ENCODE measurements around the gene PAWR. TPM values are rescaled to one million over a fixed set of nuclear protein-coding genes. Genes with fewer than 3 reads are reported as not detected.

PAWR gene
- polyA plus RNA-seq, 1 donor, result 51.2 TPM

DNA sequence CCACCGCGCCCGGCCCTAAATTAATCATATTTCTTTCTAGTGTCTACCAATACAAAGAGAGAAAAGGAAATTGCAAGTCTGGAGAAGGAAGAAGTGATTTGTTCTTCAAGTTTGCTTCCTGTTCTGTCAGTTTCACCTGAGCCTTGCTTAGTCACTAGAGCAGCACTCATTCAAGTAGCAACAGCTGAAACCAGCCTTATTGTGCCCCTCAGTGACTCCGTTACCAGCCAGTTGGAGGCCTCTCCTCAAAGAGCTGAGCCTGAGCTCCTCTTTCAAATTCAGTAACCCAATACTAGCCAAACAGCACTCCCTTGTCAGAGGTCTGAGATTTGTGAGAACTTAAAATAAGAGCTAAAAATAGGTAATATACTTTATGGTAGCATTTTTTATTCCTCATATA, 17.4 kb downstream of the PAWR start:
- H3K27me3 ChIP-seq (ENCODE audit: control insufficient read depth, insufficient read depth, low read length), result no peaks in the 10 kb centered on the region
- no CpG with 5 or more reads among the region's 4 CpGs for WGBS (ENCODE audit: insufficient coverage, low lambda C conversion rate)
- no peak overlapping the region for H3K27ac ChIP-seq (ENCODE audit: low read length)
- no peaks in the 10 kb centered on the region for H3K4me1 ChIP-seq (ENCODE audit: control insufficient read depth, insufficient read depth, low read length)
- no peaks in the 10 kb centered on the region for H3K36me3 ChIP-seq (ENCODE audit: control insufficient read depth, insufficient read depth, low read length)
- H3K4me3 ChIP-seq (ENCODE audit: low read length), result no peak overlapping the region
- no peak for DNase-seq
- H3K9me3 ChIP-seq (ENCODE audit: control insufficient read depth, low read depth, low read length), result peaks cover 7% of the 10 kb centered on the region

DNA sequence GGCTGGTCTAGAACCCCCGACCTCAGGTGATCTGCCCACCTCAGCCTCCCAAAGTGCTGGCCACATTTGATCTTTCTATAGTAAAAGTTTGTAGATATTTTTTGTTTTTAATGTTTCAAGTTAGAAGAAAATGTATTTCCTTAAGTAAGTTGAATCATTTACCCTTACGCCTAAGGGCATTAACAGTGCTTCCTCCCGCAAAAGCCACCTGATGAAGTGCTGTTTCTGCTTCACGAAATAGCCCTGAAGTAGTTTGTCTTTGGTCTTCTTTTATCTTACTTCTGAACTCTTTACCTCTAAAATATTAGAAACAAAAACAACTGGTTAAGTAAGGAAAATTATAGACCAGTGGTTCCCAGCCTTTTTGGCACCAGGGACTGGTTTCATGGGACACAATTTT, 22.7 kb downstream of the PAWR start:
- H3K9me3 ChIP-seq (ENCODE audit: control insufficient read depth, low read depth, low read length), result peaks cover 7% of the 10 kb centered on the region
- DNase-seq, result no peak
- H3K27ac ChIP-seq (ENCODE audit: low read length), result no peak overlapping the region
- H3K36me3 ChIP-seq (ENCODE audit: control insufficient read depth, insufficient read depth, low read length), result no peaks in the 10 kb centered on the region
- no CpG with 5 or more reads among the region's 4 CpGs for WGBS (ENCODE audit: insufficient coverage, low lambda C conversion rate)
- H3K27me3 ChIP-seq (ENCODE audit: control insufficient read depth, insufficient read depth, low read length), result no peaks in the 10 kb centered on the region
- H3K4me3 ChIP-seq (ENCODE audit: low read length), result no peak overlapping the region
- no peaks in the 10 kb centered on the region for H3K4me1 ChIP-seq (ENCODE audit: control insufficient read depth, insufficient read depth, low read length)

DNA sequence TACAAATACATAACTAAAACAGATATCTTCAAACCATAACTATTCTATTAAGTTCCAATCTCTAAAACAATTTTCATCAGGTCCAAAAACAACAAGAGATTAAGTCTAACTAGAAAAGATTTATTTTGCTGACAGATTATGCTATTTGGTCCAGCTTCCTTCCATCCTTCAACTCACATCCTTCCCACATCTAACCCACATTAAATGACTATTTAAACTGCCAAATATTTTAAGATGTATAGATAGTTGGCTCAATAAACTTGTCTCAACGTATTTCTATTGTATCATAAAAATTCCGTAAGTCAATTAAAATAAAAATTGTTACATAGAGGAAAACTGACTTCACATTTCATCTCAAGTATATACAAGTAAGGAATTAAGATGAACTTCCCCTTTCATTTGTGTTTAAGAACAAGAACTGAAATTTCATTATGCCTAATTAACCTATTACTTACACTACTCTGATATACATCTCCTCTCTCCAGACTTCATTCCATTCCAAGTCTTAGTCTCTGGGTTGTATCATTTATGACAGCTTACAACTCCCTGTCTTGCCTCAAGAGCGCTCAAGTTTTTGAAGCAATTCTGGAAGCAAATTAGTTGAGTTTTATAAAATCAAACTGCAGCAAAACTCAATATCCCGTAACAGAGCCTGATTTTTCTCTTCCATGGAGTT, 25.4 kb downstream of the PAWR start:
- no peak for DNase-seq
- Histone ChIP-seq H3K4me1 (ENCODE audit: control insufficient read depth, insufficient read depth, low read length) (no peaks in the 10 kb centered on the region), H3K4me3 (ENCODE audit: low read length) (no peak overlapping the region), H3K9me3 (ENCODE audit: control insufficient read depth, low read depth, low read length) (no peaks in the 10 kb centered on the region), H3K27ac (ENCODE audit: low read length) (no peak overlapping the region), H3K27me3 (ENCODE audit: control insufficient read depth, insufficient read depth, low read length) (no peaks in the 10 kb centered on the region), H3K36me3 (ENCODE audit: control insufficient read depth, insufficient read depth, low read length) (no peaks in the 10 kb centered on the region)
- WGBS (ENCODE audit: insufficient coverage, low lambda C conversion rate), result 92% methylated on average over 2 of the region's 4 CpGs

DNA sequence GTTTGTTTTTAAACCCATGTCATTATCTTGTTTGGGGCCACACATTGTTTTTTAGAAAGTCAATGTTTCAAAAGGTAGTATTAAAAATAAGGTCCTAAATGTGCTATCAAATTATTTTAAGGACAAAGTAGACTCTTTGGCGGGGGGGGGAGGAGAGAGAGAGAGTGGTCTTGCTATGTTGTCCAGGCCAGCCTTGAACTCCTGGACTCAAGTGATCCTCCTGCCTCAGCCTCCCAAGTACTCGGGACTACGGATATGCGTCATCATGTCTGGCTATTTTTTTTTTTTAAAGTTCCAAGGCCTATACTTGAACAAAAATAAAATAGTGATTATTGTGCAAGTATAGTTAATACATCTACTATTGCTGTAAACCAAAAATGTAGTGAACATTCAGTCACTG, 26.2 kb downstream of the PAWR start:
- Histone ChIP-seq H3K4me3 (ENCODE audit: low read length) (no peak overlapping the region), H3K4me1 (ENCODE audit: control insufficient read depth, insufficient read depth, low read length) (no peaks in the 10 kb centered on the region), H3K36me3 (ENCODE audit: control insufficient read depth, insufficient read depth, low read length) (no peaks in the 10 kb centered on the region), H3K27ac (ENCODE audit: low read length) (no peak overlapping the region), H3K27me3 (ENCODE audit: control insufficient read depth, insufficient read depth, low read length) (no peaks in the 10 kb centered on the region), H3K9me3 (ENCODE audit: control insufficient read depth, low read depth, low read length) (no peaks in the 10 kb centered on the region)
- WGBS (ENCODE audit: insufficient coverage, low lambda C conversion rate), result 93% methylated on average over 3 of the region's 4 CpGs
- no peak for DNase-seq

DNA sequence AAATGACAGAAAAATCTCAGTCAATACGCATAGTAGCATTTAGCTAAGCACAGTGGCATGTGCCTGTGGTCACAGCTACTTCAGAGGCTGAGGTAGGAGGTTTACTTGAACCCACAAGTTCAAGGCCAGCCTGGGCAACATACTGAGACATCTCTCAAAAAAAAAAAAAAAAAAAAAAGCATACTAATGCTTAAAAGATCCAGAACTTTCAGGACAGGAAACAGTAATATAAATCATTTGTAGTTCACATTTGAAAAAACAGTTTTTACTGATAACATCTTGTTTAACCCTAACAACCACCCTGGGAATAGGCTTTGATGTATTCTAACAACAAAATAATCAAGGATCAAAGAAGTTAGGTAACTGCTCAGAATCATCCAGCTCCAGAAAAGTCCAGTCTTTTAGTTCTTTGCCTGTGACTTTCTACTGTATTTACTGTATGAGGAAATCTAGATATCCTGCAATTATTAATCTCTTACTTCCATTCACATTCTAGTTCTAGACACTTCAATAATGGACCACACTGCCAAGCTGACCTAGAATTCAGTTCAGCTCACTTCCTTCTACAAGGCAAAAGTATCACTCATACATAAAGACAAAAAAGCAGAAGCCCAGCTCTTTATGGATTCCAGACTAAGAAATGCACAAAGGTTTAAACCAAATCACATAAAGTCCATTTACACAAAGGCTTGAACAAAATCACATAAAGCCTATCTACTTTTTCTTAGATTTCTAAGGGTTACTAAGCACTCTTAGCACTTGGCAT, 28.5 kb downstream of the PAWR start:
- no peak for DNase-seq
- WGBS (ENCODE audit: insufficient coverage, low lambda C conversion rate), result no CpG with 5 or more reads among the region's 1 CpG
- no peaks in the 10 kb centered on the region for H3K9me3 ChIP-seq (ENCODE audit: control insufficient read depth, low read depth, low read length)
- H3K27ac ChIP-seq (ENCODE audit: low read length), result no peak overlapping the region
- H3K27me3 ChIP-seq (ENCODE audit: control insufficient read depth, insufficient read depth, low read length), result no peaks in the 10 kb centered on the region
- H3K4me3 ChIP-seq (ENCODE audit: low read length), result no peak overlapping the region
- H3K36me3 ChIP-seq (ENCODE audit: control insufficient read depth, insufficient read depth, low read length), result no peaks in the 10 kb centered on the region
- H3K4me1 ChIP-seq (ENCODE audit: control insufficient read depth, insufficient read depth, low read length), result peaks cover 7% of the 10 kb centered on the region

DNA sequence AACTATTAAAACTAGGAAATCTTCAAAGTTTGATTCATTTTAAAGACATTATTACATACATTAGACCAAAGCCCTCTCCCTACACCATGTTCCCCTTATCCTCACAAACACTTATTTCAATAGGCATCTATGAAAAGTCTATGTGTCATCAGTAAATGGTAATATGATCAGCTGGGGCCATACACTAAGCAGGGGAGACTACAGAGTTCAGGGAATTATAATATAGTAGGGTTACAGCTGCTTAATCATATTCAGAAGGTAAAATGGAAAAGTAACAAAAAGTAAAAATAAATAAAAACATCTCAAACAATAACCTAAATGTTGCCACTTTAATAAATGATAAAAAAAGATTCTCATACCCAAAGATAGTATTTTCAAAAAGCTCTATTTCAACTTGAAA, 29.1 kb downstream of the PAWR start:
- Histone ChIP-seq H3K4me1 (ENCODE audit: control insufficient read depth, insufficient read depth, low read length) (peaks cover 7% of the 10 kb centered on the region), H3K27me3 (ENCODE audit: control insufficient read depth, insufficient read depth, low read length) (no peaks in the 10 kb centered on the region), H3K4me3 (ENCODE audit: low read length) (no peak overlapping the region), H3K36me3 (ENCODE audit: control insufficient read depth, insufficient read depth, low read length) (no peaks in the 10 kb centered on the region), H3K9me3 (ENCODE audit: control insufficient read depth, low read depth, low read length) (no peaks in the 10 kb centered on the region), H3K27ac (ENCODE audit: low read length) (no peak overlapping the region)
- no peak for DNase-seq

DNA sequence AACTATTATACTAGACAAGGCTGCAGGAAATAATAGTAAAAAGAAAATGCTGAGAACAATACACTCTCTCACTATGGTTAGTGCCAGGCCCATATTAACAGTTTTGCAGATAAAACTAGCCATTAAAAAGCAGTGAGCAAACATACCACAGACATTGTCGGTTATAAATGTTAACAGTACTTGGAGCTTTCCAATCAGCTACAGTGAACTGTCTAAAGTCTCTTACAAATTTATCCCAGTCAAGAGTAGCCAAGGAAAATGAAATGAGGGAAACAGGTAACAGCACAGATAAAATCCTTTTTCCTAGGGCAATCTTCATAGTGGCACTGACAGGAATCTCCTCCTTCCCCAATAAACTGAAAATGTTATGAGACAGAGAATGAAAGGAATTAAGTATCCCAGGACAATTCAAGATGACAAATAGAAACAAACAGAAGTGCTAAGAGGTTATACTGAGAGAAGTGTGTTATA, 30.8 kb downstream of the PAWR start:
- DNase-seq, result peak; percentile 30 to 80
- H3K4me3 ChIP-seq (ENCODE audit: low read length), result no peak overlapping the region
- H3K36me3 ChIP-seq (ENCODE audit: control insufficient read depth, insufficient read depth, low read length), result no peaks in the 10 kb centered on the region
- peaks cover 7% of the 10 kb centered on the region for H3K4me1 ChIP-seq (ENCODE audit: control insufficient read depth, insufficient read depth, low read length)
- no peaks in the 10 kb centered on the region for H3K9me3 ChIP-seq (ENCODE audit: control insufficient read depth, low read depth, low read length)
- H3K27me3 ChIP-seq (ENCODE audit: control insufficient read depth, insufficient read depth, low read length), result no peaks in the 10 kb centered on the region
- no peak overlapping the region for H3K27ac ChIP-seq (ENCODE audit: low read length)
- WGBS (ENCODE audit: insufficient coverage, low lambda C conversion rate), result no CpG with 5 or more reads among the region's 1 CpG

DNA sequence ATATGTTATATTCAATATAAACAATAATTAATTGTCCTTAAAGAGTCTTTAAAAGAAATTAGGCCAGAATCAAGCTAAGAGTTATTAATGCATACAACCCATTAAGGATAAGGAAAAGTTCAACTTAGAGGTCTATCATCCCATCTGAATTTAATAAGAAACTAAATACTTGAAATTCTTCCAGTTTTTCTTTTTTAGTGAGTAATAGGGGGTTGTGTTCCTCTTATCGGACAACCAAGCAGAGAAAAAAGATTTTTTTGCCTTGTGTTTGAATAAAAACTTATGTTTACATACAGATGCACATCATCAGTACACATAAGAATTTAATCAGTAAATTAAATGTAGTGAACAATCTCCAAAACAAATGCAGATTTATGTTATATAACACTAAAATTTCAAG, 32.5 kb downstream of the PAWR start:
- no peak for DNase-seq
- no peaks in the 10 kb centered on the region for H3K9me3 ChIP-seq (ENCODE audit: control insufficient read depth, low read depth, low read length)

DNA sequence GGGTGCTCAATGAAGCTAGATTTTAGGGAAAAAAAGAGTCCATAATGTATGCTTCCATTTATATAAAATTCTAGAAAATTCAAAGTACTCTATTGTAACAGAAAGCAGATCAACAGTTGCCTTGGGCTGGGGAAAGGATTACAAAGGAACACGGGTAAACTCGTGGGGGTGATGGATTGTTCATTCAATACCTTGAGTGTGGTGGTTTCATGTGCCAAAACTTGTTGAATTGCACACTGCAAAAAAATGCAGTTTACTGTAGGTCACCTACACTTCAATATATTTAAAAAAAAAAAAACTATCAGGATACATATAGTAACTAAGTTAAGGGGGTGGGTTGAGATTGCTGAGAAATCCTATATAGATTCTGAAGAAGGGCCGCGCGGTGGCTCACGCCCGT, 33.6 kb downstream of the PAWR start:
- DNase-seq, result no peak
- Histone ChIP-seq H3K27ac (ENCODE audit: low read length) (no peak overlapping the region), H3K4me1 (ENCODE audit: control insufficient read depth, insufficient read depth, low read length) (peaks cover 7% of the 10 kb centered on the region), H3K9me3 (ENCODE audit: control insufficient read depth, low read depth, low read length) (no peaks in the 10 kb centered on the region), H3K4me3 (ENCODE audit: low read length) (no peak overlapping the region), H3K27me3 (ENCODE audit: control insufficient read depth, insufficient read depth, low read length) (no peaks in the 10 kb centered on the region), H3K36me3 (ENCODE audit: control insufficient read depth, insufficient read depth, low read length) (no peaks in the 10 kb centered on the region)
- no CpG with 5 or more reads among the region's 7 CpGs for WGBS (ENCODE audit: insufficient coverage, low lambda C conversion rate)

More for the DNA sequence above, 32.5 kb downstream of the PAWR start:
- peaks cover 7% of the 10 kb centered on the region for H3K4me1 ChIP-seq (ENCODE audit: control insufficient read depth, insufficient read depth, low read length)
- H3K4me3 ChIP-seq (ENCODE audit: low read length), result no peak overlapping the region
- H3K36me3 ChIP-seq (ENCODE audit: control insufficient read depth, insufficient read depth, low read length), result no peaks in the 10 kb centered on the region
- H3K27ac ChIP-seq (ENCODE audit: low read length), result no peak overlapping the region
- H3K27me3 ChIP-seq (ENCODE audit: control insufficient read depth, insufficient read depth, low read length), result no peaks in the 10 kb centered on the region
- no CpG with 5 or more reads among the region's 1 CpG for WGBS (ENCODE audit: insufficient coverage, low lambda C conversion rate)

DNA sequence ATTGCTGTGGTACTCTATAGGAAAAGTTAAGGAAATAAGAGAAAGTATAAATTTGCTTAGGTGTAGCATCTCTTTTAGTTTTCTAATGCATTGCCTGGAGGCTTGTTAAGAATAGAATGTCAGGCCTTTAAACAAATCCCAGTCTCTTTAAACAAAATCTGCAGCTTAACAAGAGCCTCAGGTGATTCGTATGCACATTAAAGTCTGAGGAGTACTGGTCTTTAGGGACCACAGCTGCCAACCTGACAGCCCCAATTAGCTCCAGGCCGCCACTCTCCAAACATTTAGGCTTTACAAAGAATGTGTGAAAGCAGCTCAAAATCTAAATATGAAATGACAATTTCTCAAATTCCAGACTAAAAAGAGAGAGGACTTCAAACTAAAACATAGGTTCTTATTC, 35.7 kb downstream of the PAWR start:
- no CpG with 5 or more reads among the region's 2 CpGs for WGBS (ENCODE audit: insufficient coverage, low lambda C conversion rate)

DNA sequence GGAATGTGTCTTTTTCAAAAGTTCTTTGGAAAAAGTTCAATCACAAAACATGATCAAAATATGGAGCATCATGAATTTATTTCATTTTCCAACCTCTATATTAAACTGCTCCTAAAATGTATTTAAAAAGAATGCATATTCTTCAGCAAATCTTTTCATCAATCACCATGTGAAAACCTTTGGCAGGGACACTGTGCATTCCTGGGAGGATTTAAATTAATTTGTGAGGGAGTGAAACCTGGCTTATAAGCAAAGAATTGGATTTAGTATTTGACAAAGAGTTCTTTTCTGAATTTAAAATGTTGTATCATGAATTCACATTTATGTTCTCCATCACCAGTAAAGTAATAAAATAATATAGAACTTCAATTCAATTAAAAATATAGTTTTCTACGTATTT, 38.2 kb downstream of the PAWR start:
- no peak for DNase-seq
- no peak overlapping the region for H3K4me3 ChIP-seq (ENCODE audit: low read length)
- no peaks in the 10 kb centered on the region for H3K27me3 ChIP-seq (ENCODE audit: control insufficient read depth, insufficient read depth, low read length)
- H3K27ac ChIP-seq (ENCODE audit: low read length), result no peak overlapping the region
- H3K4me1 ChIP-seq (ENCODE audit: control insufficient read depth, insufficient read depth, low read length), result no peaks in the 10 kb centered on the region
- H3K9me3 ChIP-seq (ENCODE audit: control insufficient read depth, low read depth, low read length), result no peaks in the 10 kb centered on the region
- WGBS (ENCODE audit: insufficient coverage, low lambda C conversion rate), result 100% methylated on average over 1 of the region's 1 CpG
- H3K36me3 ChIP-seq (ENCODE audit: control insufficient read depth, insufficient read depth, low read length), result no peaks in the 10 kb centered on the region

More for the DNA sequence above, 35.7 kb downstream of the PAWR start:
- Histone ChIP-seq H3K4me1 (ENCODE audit: control insufficient read depth, insufficient read depth, low read length) (peaks cover 7% of the 10 kb centered on the region), H3K36me3 (ENCODE audit: control insufficient read depth, insufficient read depth, low read length) (no peaks in the 10 kb centered on the region), H3K27ac (ENCODE audit: low read length) (no peak overlapping the region), H3K9me3 (ENCODE audit: control insufficient read depth, low read depth, low read length) (no peaks in the 10 kb centered on the region), H3K27me3 (ENCODE audit: control insufficient read depth, insufficient read depth, low read length) (no peaks in the 10 kb centered on the region), H3K4me3 (ENCODE audit: low read length) (no peak overlapping the region)
- DNase-seq, result no peak

Data from large intestine (tissue), 3 donors.